GM19467 (cell line): ENCODE data around the gene TMEM11.
"Not testable (repeated sequence)": the region's sequence is repeated elsewhere in the genome, so short reads cannot be mapped to it uniquely, and the experiment has no call there.

Source experiments
- ATAC-seq: cut with Tn5 transposase; IDR thresholded peaks from one replicate; pipeline ENCODE4 v1.9.1; 2021; ENCODE audit warnings: mild to moderate bottlenecking, moderate library complexity; ENCODE audit not compliant: unreplicated experiment

Gene TMEM11

GRCh38 chr17:21242780-21243515 lies 29.0 kb upstream of the TMEM11 start:
- no peak for ATAC-seq

GRCh38 chr17:21242026-21242697 lies 28.2 kb upstream of the TMEM11 start:
- no peak for ATAC-seq

- ATAC-seq = no peak
These were observed 27.6 kb upstream of the TMEM11 start for GRCh38 chr17:21241564-21241963.

GRCh38 chr17:21240369-21241055 lies 26.6 kb upstream of the TMEM11 start:
- ATAC-seq = no peak

- ATAC-seq = no peak
These were observed 25.9 kb upstream of the TMEM11 start for GRCh38 chr17:21239680-21240368.

GRCh38 chr17:21235921-21236320 lies 22.0 kb upstream of the TMEM11 start:
- ATAC-seq = no peak

- ATAC-seq = no peak
These were observed 19.8 kb upstream of the TMEM11 start for GRCh38 chr17:21233581-21234347.

- ATAC-seq = no peak
These were observed 18.2 kb upstream of the TMEM11 start for GRCh38 chr17:21232033-21232749.

- no peak for ATAC-seq
These were observed 17.6 kb upstream of the TMEM11 start for GRCh38 chr17:21231533-21231932.

- ATAC-seq = no peak
These were observed 14.9 kb upstream of the TMEM11 start for GRCh38 chr17:21228845-21229244.

GRCh38 chr17:21228111-21228510 lies 14.2 kb upstream of the TMEM11 start:
- no peak for ATAC-seq

- ATAC-seq = not testable (repeated sequence)
These were observed 13.3 kb upstream of the TMEM11 start for GRCh38 chr17:21227277-21227676.

GRCh38 chr17:21223086-21223485 lies 9.1 kb upstream of the TMEM11 start:
- ATAC-seq = no peak

- ATAC-seq = no peak
These were observed 4.9 kb upstream of the TMEM11 start for GRCh38 chr17:21218831-21219380.

GRCh38 chr17:21218101-21218500 lies 4.1 kb upstream of the TMEM11 start:
- no peak for ATAC-seq

- ATAC-seq = no peak
These were observed 3.4 kb upstream of the TMEM11 start for GRCh38 chr17:21217346-21217745.

- ATAC-seq = no peak
These were observed 2.0 kb upstream of the TMEM11 start for GRCh38 chr17:21215935-21216334.

- peak; percentile 6 for ATAC-seq
These were observed 998 bp upstream of the TMEM11 start for GRCh38 chr17:21214777-21215541.

- peak; percentile 17 for ATAC-seq
These were observed 335 bp downstream of the TMEM11 start for GRCh38 chr17:21213638-21214014.
